Islet of Langerhans (tissue), 1 donor: Measurements from ENCODE around the gene UBE2J1.
"Not testable (repeated sequence)": the region's sequence is repeated elsewhere in the genome, so short reads cannot be mapped to it uniquely, and the experiment has no call there.

Source experiments
- FAIRE-seq: peaks from one replicate; lab custom pipeline; 2011; peaks lifted over from hg19 to GRCh38; lab: Jason Lieb, UNC

The UBE2J1 gene, protein sequence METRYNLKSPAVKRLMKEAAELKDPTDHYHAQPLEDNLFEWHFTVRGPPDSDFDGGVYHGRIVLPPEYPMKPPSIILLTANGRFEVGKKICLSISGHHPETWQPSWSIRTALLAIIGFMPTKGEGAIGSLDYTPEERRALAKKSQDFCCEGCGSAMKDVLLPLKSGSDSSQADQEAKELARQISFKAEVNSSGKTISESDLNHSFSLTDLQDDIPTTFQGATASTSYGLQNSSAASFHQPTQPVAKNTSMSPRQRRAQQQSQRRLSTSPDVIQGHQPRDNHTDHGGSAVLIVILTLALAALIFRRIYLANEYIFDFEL

DNA sequence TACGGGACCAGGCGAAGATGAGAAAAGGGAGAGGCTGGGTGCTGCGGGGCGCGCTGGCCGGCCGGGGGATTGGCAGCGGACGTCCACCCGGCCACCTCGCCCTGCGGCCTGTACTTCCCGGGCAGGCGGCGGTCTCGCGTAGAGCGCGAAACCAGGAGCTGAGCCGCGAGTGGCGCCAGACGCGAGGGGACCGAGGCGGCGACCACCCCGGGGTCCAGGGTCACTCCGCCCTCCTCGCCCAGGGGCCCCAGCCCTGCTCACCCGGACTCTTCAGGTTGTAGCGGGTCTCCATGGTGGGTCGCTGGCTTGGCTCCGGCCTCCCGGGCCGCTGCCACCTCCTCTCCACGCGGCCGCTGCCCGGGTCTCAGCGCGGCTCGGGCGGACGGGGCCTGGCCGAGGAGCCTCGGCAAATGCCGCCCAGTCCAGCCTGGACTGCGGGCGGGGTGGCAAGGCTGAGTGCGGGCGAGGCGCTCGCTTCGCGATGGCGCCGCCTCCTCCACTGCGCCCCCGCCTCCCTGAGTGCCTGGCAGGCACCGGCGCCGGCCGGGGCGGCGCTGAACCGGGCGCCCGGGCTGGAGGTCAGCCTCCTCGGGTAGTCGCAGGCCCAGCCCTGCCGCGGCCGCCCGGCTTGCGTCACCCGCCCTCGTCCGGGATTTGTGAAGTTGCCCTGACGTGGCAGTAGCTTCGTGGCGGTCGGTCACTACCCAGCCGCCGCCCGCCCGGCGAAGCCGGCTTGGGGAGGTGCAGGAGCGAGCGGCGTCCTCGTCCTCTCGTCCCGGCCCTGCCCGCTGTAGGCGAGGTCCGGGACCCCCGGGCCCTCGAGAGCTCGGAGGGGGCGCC lies at the start of gene UBE2J1:
UBE2J1 (minus strand) TSS at position 445 of the 840 bp plus-strand sequence; CDS start at position 292, 153 bp downstream.
- no peak for FAIRE-seq

DNA sequence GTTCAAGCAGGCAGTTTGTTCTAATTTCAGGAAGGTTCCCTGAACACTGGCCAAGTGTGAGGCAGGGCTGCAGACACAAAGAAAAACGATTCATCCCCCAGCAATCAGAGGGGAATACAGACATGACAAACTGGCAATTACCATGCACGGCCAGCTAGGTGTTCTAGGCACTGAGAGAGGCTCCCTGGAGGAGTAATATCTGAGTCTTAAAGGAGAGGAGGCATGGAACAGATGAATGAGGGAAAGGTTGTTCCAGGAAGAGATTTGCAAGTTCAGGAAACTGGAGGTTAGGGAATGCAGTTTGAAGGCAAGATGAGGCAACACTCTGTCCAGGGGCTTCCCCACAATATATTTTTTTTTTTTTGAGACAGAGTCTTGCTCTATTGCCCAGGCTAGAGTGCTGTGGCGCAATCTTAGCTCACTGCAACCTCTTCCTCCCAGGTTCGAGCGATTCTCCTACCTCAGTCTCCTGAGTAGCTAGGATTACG lies 48.4 kb upstream of the UBE2J1 start:
- no peak for FAIRE-seq

DNA sequence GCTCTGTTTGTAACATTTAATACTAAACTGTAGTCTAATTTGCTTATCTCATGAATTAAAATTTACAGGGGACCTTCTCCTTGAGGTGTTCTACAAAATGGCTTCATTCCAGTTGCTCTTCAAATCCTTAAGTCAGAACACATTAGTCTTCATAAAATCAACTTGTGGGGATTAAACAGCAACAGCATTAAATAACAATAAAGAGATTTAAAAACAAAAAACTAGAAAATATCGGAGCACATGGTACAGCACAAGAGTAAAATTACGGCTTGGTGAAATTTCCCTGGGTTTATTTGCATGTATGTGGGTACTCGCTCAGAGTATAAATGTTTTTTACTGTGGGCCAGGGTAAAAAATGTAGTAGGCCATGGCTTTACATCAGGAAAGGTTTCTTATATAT lies 47.5 kb upstream of the UBE2J1 start:
- no peak for FAIRE-seq

DNA sequence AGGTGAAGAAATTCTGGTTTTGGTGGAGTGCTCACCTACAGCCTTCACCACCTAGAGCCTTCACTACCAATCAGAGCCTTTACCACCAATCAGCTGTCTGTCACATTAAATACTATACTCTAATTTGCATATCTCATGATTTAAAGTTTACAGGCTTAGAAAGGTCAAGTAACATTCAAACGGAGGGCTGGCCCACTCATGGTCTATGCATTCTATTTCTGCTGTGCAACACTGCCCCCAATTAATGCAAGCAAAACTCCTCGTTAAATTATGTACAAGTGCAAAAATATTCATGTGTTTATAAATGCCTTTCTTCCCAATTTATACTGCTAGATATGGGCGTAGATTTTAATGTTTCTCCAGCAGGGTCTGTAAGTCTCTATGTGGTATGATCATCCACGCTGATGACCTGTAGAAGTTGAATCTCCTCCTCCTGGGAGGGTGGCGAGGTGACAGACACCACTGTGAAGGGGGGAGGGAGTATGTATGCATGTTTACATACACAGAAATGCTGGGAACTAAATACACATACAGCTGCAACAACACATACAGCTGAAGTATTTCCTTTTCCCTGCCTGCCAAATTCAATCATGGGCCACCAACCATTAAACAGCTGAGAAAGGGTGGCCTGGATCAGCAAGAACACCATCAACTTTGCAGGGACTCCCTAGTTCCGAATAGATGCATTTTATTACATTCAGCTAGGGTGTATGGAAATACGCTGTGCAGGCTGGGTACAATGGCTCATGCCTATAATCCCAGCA lies 46.4 kb upstream of the UBE2J1 start:
- no peak for FAIRE-seq

DNA sequence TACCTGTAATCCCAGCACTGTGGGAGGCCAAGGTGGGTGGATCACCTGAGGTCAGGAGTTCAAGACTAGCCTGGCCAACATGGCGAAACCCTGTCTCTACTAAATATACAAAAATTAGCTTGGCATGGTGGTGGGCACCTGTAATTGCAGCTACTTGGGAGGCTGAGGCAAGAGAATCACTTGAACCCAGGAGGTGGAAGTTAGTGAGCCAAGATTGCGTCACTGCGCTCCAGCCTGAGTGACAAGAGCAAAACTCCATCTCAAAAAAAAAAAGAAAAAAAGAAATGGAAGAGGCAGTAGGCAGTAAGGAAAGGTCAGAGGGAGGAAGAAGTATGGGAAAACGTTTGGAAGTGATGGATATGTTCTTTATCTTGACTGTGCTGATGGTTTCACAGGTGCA lies 45.4 kb upstream of the UBE2J1 start:
- not testable (repeated sequence) for FAIRE-seq

DNA sequence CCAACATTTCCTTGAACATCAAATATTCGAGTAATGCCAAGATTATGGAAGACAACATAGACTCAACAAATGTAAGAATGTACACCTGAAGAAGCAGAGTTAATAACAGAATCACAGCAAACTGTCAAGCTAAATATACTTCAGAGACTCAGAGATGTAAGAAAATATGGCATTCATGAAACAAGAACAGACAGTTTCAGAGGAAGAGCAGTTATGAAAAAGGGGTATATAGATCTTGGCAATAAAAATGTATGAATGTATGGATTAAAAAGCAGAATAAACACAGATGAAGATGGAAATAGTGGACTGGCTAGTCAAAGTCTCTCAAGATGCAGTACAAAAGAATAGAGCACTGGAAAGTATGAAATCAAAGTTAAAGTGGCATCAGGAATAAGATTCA lies 41.1 kb upstream of the UBE2J1 start:
- no peak for FAIRE-seq

DNA sequence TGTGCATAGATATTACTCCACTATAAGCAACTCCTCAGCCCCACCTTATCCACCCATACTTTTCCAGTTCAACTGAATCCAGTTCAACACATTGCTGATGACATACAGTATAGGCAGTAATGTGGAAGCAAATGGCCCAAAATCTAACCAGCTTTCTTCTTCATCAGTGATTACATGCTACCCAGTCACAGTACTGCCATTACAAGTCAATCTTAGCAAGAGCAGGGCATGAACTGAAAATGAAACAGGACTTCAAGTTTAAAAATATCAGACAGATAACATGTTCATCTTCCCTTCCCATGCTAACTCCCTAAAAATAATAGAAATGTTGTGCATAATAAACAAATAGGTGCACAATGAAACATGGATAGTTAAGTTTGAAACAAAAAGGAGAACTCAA lies 40.3 kb upstream of the UBE2J1 start:
- FAIRE-seq = no peak

DNA sequence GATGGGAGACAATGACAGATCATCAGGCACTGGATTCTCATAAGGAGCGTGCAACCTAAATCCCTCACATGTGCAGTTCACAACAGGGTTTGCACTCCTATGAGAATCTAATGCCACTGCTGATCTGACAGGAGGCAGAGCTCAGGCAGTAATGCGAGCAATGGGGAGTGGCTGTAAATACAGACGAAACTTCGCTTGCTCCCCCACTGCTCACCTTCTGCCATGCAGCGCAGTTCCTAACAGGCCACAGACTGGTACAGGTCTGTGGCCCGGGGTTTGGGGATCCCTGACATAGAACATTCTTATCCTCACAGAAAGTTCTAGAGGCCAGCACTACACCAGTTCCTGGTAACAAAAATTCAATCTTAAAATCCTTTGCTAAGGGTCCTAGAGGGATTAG lies 36.3 kb upstream of the UBE2J1 start:
- FAIRE-seq = no peak

DNA sequence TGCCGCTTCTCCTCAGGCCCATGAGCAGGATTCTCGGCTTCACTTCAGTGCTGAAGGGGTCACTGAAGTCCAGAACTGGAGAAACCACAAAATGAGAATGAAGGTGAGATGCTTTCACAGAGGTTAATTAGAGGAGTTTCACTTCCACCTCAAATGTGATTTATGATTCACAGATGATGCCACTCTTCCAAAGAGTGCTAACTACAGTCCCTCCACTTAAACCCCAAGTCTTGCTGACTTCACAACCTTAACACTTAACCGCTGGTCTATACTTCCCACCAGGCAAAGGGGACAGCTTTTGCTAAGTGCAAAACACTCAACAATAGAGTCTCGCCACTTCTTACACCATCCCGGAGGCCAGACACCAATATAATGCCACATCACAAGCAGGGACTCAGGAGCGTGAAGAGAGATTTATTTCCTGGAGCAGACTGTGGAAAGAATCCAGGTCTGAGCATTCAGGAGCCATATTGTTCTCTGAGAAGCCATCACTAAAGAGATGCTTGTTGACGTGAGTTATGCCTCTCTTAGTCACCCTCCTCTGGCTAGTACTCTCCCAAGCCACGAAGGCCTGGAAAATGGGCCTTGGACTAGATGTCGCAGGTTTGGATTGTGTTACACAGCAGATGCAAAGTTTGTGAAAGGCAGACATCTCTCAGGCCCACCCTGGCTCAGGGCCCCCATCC lies 35.1 kb upstream of the UBE2J1 start:
- FAIRE-seq = no peak

DNA sequence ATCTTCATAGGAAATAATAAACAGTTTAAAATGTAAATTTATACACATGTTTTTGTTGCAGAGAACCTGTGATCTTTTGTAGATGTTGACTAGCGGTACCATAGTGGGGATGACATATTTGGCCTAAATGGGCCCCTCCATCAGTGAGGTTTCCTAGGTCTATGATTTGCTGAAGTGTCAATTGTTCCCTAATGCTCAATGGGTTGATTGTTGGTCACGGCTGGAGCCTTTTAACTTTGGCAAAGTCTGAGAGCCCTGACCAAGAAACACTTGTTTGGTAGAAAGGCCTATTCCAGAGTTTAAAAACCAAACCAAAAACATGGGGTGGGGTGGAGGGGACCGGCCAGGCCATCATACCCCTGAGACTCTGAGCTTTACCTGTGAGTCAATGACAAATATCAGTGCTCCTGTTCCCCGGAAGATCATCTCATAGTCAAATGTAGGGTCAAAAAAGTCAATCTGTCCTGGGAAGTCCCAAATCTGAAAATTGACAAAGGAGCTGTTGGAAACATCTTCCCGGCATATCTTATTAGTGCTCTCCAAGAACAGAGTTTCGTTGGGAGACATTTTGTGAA lies 34.5 kb upstream of the UBE2J1 start:
- FAIRE-seq = no peak

DNA sequence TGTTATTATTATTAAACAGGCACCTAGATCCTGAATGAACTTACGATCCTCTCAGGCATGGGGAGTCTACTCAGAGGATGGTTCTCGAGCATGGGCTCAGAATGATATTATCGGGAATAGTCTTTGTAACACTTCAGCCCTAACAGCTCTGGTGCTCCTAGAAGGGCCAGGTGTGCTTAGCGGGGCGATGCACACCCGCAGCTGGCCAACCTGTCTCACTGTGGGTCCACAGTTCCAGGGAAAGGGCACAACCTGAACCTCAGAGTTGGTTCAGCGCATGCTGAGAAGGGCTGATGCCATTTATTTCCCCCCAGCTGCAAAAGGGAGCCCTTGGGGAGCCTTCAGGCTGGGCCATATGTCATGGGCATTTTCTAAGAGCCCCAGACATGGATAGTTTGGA lies 33.3 kb upstream of the UBE2J1 start:
- FAIRE-seq = no peak

DNA sequence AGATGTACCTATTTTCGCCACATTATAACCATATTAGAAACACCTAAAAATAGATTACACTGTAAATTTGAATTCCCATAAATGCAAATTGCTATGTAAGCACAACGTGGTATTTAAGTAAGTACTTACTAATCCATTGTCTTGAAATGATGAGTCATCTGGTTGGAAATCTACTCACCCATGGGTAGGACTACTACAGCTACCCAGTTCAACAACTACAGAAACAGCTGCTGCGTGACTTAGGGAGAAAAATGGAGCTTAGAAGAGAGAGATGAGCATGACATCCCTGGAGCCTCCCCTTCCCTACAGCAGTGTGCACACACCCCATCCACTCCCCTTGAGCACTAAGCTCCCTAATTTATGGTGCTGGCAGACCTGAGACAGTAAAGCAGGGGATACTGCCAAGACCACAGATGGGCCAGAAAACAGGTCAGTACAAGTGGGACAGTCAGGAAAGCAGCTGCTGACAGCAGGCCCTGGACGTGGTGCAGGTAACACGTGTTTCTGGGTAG lies 32.7 kb upstream of the UBE2J1 start:
- no peak for FAIRE-seq

DNA sequence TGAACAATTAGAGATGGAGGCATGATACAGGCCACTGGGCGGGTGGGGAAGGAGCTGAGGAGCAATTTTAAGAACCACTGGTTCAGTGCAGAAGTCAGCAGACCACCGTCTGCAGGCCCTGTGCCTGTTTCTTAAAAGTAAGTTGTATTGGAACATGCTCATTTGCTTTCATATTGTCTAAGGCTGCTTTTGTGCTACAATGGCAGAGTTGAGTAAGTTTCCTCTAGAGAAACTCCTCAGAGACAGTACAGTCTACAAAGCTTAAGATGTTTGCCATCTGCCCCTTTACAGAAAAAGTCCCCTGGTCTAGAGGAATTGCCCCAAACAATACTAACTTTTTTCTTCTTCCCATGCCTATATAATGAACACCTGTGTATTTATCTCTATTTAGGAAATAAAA lies 28.5 kb upstream of the UBE2J1 start:
- no peak for FAIRE-seq

DNA sequence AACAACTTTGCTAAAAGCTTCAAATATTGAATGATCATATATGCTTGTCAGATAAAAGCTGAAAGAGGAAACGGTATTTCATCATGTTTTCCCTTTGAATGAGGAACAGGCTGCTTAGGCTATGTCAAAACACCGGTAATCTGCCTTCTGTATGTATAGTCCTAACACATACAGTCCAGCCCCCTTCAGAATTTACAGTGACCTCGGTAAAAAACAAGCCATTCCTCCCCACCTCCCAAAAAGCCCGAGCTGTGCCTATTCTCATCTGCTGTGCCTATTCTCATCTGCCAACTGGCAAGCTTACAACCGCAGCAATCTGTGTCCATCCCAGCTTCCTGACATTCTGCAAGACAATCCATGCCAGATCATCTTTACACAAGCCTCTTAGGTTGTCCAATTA lies 26.8 kb upstream of the UBE2J1 start:
- no peak for FAIRE-seq

DNA sequence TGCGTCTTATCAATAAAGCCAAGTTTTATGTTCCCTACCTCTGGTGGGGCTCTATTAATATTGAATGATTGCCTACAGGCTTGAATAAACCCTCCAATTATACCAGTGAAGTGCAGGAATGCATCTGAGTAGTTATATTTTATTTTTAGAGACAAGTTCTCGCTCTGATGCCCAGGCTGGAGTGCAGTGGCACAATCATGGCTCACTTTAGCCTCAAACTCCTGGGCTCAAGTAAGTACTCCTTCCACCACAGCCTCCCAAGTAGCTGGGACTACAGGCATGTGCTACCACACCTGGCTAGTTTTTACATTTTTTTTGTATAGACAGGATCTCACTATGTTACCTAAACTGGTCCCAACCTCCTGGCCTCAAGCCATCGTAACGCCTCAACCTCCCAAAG lies 26.1 kb upstream of the UBE2J1 start:
- FAIRE-seq = no peak

DNA sequence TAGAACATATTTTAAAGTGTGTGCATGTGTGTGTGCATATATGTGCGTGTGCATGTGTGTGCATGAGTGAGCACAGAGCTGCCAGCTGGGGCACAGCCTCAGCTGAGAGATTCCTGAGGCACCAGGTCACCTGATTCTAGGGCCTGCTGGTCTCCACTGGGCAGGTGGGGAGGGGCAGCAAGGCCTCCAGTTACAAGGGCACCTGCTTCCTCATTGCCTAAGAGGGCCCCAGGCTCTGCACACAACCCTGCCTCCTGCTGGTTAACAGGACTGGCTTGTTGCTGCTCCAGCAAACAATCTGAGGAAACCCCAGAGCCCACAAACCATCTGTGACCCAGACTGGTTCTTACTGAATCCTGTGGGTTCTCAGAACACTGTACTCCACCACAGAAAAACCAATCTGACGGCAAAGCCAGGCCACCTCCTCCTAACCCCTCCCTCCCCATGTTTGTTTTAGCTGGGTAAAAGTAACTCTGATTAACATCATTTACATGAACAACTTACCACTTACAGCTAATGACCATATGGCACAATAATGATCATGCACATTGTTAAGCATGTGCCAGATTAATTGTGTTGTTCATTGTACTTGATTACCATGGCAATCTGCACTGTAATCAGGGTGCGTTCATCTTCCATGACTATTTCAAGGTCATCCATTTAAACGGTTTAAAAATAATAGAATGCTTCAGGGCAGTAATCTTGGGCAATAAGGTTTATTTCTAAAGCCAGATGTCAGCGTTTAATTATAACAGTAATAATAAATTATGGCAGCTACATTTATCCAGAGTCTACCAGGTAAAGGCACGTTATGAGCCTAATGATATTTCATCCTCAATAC lies 23.1 kb upstream of the UBE2J1 start:
- FAIRE-seq = peak; percentile 90

DNA sequence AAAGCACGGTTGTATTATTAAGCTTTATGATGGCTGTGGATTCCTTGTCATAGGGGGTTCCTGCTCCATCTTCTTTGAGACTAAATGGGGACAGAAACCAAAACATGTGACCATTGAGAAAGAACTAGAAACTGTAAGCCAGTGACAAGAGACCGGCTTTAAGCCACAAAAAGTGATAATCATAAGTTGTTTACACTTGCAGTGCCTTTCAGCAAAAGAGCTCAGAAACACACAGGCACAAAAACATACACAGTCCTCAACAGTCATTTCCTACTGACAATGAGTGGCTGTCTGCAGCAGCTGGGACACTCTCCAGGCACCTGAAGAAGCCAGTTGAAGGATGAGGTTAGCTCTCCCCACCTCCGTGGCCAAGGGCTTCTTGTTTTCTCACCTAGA lies 20.0 kb upstream of the UBE2J1 start:
- FAIRE-seq = no peak

DNA sequence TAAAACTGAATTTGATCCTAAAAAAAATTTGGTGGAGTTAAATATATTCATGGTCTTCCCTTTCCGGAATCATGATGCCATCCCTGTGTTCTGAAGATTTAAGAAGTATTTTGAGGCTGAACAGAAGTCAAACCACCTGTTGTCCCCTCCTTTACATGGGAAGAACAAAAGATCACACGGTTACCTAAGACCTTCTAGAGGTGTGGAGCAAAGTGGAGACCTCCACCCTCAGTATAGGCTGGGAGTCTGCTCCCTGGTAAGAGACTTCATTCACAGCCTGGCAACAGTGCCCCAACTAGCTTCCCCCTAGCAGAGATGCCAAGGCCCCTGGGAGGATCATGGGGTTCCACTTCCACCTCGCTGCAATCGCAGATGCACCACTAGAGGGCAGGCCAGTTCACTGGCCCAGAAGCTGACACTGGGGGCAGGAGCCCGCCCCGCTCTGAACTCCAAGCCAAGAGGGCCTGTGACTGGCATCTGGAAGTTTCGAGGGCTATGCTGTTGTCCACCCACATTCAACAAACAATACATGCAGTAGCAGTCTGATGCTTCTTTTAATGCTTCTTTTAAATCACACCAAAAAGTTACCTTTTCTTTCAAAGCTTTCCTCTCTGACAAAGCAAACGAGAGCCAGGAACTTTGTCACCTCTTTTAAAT lies 19.5 kb upstream of the UBE2J1 start:
- FAIRE-seq = no peak

DNA sequence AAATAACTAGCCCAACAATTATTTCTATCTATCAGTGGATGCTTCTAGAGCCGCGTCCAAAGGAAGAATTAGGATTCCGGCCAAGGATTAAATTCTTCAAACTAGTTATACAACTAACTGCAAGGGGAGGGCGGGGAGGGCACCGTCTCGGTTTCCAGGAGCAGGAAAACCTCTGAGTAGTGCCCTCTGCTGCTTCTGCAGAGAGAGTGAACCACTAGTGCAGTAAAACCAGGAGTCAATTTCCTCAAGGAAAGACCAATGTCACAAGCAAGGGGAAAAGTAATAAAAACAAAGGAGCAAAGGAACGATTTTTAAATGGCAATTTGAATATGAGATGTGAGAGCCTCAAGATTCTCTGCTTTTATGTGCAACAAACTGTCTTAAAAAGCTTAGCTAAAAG lies 16.5 kb upstream of the UBE2J1 start:
- no peak for FAIRE-seq

DNA sequence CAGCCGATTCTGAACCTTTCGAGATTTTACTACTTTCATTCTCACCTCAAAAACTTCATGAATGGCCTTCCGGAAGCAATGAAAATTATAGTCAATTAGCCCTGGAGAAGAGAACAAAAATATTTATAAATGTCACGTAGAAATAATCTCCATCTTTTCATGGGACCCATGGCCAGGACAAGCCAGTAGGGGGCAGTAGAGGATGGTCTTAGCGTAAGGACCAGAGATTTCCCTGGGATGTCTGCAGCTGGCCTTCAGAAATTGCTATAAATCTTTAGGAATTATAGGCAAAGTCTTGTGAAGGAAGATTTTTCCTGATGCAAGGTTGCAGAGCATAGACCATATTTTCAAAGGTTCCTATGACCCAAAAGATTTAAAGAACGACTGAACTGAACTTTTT lies 15.6 kb upstream of the UBE2J1 start:
- peak; percentile 93 for FAIRE-seq
